ENCODE results near the gene UBD.

Gene UBD

GRCh38 chr6:29561091-29561490 is 1.6 kb upstream of the UBD start:
- DNase-seq, result no peak

GRCh38 chr6:29558439-29559079 is 973 bp downstream of the UBD start:
- DNase-seq, result no peak

- DNase-seq, result no peak
Observed at GRCh38 chr6:29557320-29557719, 2.2 kb downstream of the UBD start.

- DNase-seq, result no peak
Observed at GRCh38 chr6:29554764-29555163, 4.8 kb downstream of the UBD start.

- DNase-seq, result no peak
Observed at GRCh38 chr6:29553268-29554057, 6.1 kb downstream of the UBD start.

- DNase-seq, result no peak
Observed at GRCh38 chr6:29552512-29553051, 7.0 kb downstream of the UBD start.

- no peak for DNase-seq
Observed at GRCh38 chr6:29547573-29547972, 12.0 kb downstream of the UBD start.

- DNase-seq, result no peak
Observed at GRCh38 chr6:29537714-29538403, 21.7 kb downstream of the UBD start.

- DNase-seq, result no peak
Observed at GRCh38 chr6:29532320-29532951, 27.1 kb downstream of the UBD start.

- DNase-seq, result no peak
Observed at GRCh38 chr6:29531668-29532067, 27.9 kb downstream of the UBD start.

- DNase-seq, result no peak
Observed at GRCh38 chr6:29530671-29531310, 28.7 kb downstream of the UBD start.

GRCh38 chr6:29529956-29530355 is 29.6 kb downstream of the UBD start:
- DNase-seq, result no peak

- no peak for DNase-seq
Observed at GRCh38 chr6:29528988-29529560, 30.5 kb downstream of the UBD start.

GRCh38 chr6:29528300-29528931 is 31.1 kb downstream of the UBD start:
- no peak for DNase-seq

GRCh38 chr6:29527564-29527963 is 32.0 kb downstream of the UBD start:
- DNase-seq, result no peak

GRCh38 chr6:29527126-29527525 is 32.4 kb downstream of the UBD start:
- no peak for DNase-seq

GRCh38 chr6:29525311-29525639 is 34.3 kb downstream of the UBD start:
- no peak for DNase-seq

- no peak for DNase-seq
Observed at GRCh38 chr6:29524444-29525310, 34.9 kb downstream of the UBD start.

- DNase-seq, result no peak
Observed at GRCh38 chr6:29524044-29524443, 35.5 kb downstream of the UBD start.

GRCh38 chr6:29522227-29522626 is 37.3 kb downstream of the UBD start:
- no peak for DNase-seq

Measured in KG1 (cell line).